22Rv1 (cell line): ENCODE data around the gene PPP1R1B.

Experiments
- H3K27ac ChIP-seq: fragments of 450-650 bp; 2 replicates; pipeline ENCODE4 v1.5.1; 2017
- ZFX ChIP-seq: fragments of 450-650 bp; IDR thresholded peaks from 2 replicates; pipeline ENCODE4 v1.6.1; 2017; ENCODE audit warnings: antibody characterized with exemption, borderline replicate concordance
- TF ChIP-seq, protein P1 (sequence below): fragments of 450-650 bp; IDR thresholded peaks from 2 replicates; pipeline ENCODE4 v1.5.1; 2017; ENCODE audit warnings: mild to moderate bottlenecking

Gene PPP1R1B

DNA sequence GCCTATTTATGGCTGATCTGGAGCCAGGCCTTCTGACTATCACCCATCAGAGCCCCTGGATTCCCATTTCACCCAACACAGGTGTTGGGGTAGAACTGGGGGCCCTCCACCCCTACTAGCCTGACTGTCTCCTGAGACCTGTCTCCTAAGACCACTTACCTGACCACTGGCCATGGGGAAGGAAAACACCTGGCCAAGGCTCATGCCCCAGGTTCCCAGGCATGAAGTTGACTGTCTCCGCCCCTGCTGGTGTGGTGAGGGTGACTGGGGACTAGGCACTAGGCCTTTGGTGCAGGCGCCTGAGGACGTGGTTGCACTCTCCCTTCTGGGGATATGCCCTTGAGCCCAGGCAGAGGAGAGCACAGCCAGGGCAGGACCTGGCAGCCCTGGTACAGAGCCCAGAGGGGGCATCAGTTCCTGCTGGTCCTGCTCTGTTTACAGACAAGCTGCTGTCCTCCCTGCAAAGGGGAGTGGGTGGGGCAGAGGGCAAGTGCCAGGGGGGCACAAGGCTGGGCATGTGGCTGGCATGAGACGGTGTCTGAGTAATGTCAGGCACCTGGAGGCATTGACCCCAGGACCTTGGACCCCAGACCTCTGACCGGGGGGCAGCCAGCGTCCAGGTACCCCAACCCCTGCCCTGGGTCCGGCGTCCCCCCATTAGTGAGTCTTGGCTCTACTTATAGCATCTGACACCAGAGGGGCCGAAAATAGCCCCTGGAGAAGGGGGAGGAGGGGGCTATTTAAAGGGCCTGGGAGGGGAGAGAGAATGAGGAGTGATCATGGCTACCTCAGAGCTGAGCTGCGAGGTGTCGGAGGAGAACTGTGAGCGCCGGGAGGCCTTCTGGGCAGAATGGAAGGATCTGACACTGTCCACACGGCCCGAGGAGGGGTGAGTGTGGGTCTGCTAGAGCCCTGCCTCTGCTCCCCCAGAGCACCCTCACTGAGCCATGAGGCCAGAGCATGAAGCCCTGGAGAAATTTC lies 38.1 kb downstream of the PPP1R1B start, which contains the start of gene TCAP:
TCAP (plus strand) TSS at position 769 of the 981 bp plus-strand sequence; CDS start at position 780, 11 bp downstream.
- peak within 1 kb of the TSS; percentile 56 for H3K27ac ChIP-seq
- no peak for TF ChIP-seq ZFX
- TF ChIP-seq, protein P1, sequence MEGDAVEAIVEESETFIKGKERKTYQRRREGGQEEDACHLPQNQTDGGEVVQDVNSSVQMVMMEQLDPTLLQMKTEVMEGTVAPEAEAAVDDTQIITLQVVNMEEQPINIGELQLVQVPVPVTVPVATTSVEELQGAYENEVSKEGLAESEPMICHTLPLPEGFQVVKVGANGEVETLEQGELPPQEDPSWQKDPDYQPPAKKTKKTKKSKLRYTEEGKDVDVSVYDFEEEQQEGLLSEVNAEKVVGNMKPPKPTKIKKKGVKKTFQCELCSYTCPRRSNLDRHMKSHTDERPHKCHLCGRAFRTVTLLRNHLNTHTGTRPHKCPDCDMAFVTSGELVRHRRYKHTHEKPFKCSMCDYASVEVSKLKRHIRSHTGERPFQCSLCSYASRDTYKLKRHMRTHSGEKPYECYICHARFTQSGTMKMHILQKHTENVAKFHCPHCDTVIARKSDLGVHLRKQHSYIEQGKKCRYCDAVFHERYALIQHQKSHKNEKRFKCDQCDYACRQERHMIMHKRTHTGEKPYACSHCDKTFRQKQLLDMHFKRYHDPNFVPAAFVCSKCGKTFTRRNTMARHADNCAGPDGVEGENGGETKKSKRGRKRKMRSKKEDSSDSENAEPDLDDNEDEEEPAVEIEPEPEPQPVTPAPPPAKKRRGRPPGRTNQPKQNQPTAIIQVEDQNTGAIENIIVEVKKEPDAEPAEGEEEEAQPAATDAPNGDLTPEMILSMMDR, result no peak

DNA sequence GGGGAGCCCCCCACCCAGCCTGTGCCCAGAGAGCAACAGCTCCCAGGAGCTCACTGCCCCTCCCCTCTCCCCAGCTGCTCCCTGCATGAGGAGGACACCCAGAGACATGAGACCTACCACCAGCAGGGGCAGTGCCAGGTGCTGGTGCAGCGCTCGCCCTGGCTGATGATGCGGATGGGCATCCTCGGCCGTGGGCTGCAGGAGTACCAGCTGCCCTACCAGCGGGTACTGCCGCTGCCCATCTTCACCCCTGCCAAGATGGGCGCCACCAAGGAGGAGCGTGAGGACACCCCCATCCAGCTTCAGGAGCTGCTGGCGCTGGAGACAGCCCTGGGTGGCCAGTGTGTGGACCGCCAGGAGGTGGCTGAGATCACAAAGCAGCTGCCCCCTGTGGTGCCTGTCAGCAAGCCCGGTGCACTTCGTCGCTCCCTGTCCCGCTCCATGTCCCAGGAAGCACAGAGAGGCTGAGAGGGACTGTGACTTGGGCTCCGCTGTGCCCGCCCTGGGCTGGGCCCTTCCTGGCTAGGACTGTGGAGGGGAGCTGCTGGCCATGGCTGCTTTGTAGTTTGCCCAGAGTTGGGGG lies 39.0 kb downstream of the PPP1R1B start:
- TF ChIP-seq ZFX, result no peak
- TF ChIP-seq, protein P1, result peak; percentile 35
- no peak overlapping the region for H3K27ac ChIP-seq

DNA sequence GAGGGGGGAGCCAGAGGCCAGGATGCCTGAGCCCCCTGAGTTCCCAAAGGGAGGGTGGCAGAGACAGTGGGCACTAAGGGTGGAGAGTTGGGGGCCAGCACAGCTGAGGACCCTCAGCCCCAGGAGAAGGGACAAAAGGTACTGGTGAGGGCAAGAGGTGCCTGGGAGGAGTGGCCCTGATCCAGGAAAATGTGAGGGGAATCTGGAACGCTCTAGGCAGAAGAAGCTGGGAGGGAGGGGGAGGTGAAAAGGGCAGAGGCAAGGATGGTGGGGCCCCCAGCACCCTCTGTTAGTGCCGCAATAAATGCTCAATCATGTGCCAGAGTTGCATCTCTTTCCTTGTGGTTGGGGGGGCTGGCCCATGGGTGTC lies 39.5 kb downstream of the PPP1R1B start:
- H3K27ac ChIP-seq, result no peak overlapping the region

DNA sequence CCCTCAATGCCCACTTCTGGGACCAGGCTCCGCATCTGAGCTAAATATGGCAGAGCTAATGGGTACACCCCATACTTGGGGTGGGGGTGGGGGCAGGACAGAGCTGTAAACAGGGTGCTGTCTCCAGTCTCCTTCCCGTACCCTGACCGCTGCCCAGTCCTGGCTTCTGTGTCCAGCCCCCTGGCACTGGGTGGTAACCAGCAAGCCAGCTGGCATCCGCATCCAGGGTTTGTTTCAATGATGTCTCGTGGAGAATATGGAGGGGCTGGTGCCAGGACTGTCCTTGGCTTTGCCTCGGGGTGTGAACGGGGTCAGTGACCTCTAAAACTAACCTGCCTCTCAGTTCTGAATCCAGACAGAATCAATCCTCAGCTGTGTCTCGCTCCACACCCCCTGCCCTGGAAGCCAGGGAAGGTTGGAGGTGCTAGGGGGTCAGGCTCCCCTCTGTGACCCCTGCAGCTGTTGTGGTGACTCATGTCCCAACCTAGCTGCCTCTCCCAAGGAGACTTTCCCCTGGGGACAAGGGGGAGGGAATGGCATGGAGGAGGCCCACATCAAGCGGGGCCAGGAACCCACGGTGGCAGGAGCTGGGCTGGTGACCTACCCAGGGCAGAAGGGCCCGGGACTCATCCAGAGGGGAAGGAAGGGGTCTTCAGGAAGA lies 40.0 kb downstream of the PPP1R1B start:
- no peak for TF ChIP-seq ZFX
- H3K27ac ChIP-seq, result no peak overlapping the region

More for the DNA sequence above, 39.5 kb downstream of the PPP1R1B start:
- TF ChIP-seq ZFX, result no peak
- TF ChIP-seq, protein P1, result no peak

DNA sequence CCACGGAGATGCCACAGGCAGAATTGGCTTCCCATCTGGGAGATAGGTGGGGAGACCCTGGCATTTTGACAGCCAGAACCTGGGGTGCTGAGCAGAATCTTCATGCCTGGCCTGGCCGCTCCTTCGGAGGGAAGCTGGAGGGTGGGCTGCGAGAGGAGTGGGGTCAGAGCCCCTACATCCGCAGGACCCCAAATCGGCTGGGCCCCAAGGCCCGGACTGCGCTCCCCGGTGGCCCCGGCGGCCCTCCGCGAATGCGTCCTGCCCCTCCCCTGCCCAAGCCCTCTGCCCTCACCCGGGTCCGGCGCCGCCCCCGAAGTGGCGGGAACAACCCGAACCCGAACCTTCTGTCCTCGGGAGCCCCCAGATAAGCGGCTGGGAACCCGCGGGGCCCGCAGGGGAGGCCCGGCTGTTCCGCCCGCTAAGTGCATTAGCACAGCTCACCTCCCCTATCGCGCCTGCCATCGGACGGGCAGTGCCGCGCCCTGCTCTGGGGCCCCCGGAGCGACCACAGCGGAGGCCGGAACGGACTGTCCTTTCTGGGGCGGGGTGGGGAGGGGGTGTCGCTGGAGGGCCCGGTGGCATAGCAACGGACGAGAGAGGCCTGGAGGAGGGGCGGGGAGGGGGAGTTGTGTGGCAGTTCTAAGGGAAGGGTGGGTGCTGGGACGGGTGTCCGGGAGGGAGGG lies 40.7 kb downstream of the PPP1R1B start:
- H3K27ac ChIP-seq, result no peak overlapping the region
- TF ChIP-seq, protein P1, result no peak
- TF ChIP-seq ZFX, result no peak

DNA sequence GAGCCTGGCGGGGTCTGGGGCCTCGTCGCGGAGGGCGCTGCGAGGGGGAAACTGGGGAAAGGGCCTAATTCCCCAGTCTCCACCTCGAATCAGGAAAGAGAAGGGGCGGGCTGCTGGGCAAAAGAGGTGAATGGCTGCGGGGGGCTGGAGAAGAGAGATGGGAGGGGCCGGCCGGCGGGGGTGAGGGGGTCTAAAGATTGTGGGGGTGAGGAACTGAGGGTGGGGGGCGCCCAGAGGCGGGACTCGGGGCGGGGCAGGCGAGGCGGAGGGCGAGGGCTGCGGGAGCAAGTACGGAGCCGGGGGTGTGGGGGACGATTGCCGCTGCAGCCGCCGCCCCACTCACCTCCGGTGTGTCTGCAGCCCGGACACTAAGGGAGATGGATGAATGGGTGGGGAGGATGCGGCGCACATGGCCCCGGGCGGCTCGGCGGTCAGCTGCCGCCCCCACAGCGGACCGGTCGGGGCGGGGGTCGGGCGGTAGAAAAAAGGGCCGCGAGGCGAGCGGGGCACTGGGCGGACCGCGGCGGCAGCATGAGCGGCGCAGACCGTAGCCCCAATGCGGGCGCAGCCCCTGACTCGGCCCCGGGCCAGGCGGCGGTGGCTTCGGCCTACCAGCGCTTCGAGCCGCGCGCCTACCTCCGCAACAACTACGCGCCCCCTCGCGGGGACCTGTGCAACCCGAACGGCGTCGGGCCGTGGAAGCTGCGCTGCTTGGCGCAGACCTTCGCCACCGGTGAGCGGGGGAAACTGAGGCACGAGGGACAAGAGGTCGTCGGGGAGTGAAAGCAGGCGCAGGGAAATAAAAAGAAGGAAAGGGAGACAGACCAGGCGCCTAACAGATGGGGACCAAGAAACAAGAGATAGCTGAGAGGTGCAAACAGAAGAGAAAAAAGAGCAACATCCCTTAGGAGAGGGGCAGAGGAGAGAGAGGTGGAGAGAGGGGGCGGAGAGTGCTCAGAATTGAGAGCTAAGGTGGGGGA lies 41.5 kb downstream of the PPP1R1B start, which contains the start of gene PNMT:
PNMT (plus strand) TSS at position 509 of the 980 bp plus-strand sequence; CDS start at position 532, 23 bp downstream.
- no peak within 1 kb of the TSS for H3K27ac ChIP-seq

More for the DNA sequence above, 41.5 kb downstream of the PPP1R1B start, which contains the start of gene PNMT:
- TF ChIP-seq, protein P1, result peak; percentile 88
- no peak for TF ChIP-seq ZFX
